ENCODE results near the gene CEBPA.
A peak's percentile ranks its signal among the peaks of the same experiment; 100 is the strongest.
"Not testable (repeated sequence)": the region's sequence is repeated elsewhere in the genome, so short reads cannot be mapped to it uniquely, and the experiment has no call there.

CEBPA gene

GRCh38 chr19:33323093-33323820, 20.9 kb upstream of the CEBPA start:
- DNase-seq: no peak

- no peak for DNase-seq
Observed at GRCh38 chr19:33320636-33321035, 18.3 kb upstream of the CEBPA start.

- not testable (repeated sequence) for DNase-seq
Observed at GRCh38 chr19:33317991-33318390, 15.7 kb upstream of the CEBPA start.

- DNase-seq: no peak
Observed at GRCh38 chr19:33317517-33317916, 15.2 kb upstream of the CEBPA start.

GRCh38 chr19:33316541-33317264, 14.4 kb upstream of the CEBPA start:
- DNase-seq: no peak

- DNase-seq: not testable (repeated sequence)
Observed at GRCh38 chr19:33312808-33313207, 10.5 kb upstream of the CEBPA start.

- DNase-seq: no peak
Observed at GRCh38 chr19:33312065-33312464, 9.7 kb upstream of the CEBPA start.

- no peak for DNase-seq
Observed at GRCh38 chr19:33311326-33311682, 9.0 kb upstream of the CEBPA start.

- DNase-seq: no peak
Observed at GRCh38 chr19:33310606-33311325, 8.4 kb upstream of the CEBPA start.

- no peak for DNase-seq
Observed at GRCh38 chr19:33309826-33310225, 7.5 kb upstream of the CEBPA start.

GRCh38 chr19:33306853-33307792, 4.8 kb upstream of the CEBPA start:
- DNase-seq: no peak

GRCh38 chr19:33306191-33306590, 3.9 kb upstream of the CEBPA start:
- no peak for DNase-seq

- DNase-seq: peak; percentile 37
Observed at GRCh38 chr19:33304760-33305647, 2.7 kb upstream of the CEBPA start.

GRCh38 chr19:33304371-33304759, 2.0 kb upstream of the CEBPA start:
- DNase-seq: no peak

GRCh38 chr19:33303791-33304345, 1.5 kb upstream of the CEBPA start:
- DNase-seq: no peak

- DNase-seq: peak; percentile 86
Observed at GRCh38 chr19:33302974-33303790, 848 bp upstream of the CEBPA start.

GRCh38 chr19:33301900-33302174, 497 bp downstream of the CEBPA start:
- no peak for DNase-seq

GRCh38 chr19:33301144-33301899, 1.0 kb downstream of the CEBPA start:
- DNase-seq: peak; percentile 31

- DNase-seq: no peak
Observed at GRCh38 chr19:33300894-33301143, 1.5 kb downstream of the CEBPA start.

Measured in 8988T (cell line).